ENCODE data around the gene ELK4. TPM values are rescaled to one million over a fixed set of nuclear protein-coding genes. Genes with fewer than 3 reads are reported as not detected.

Gene ELK4
- total and polyA plus RNA-seq, 12 donors: 4.7 to 45.6 (median 38.9) TPM

GRCh38 chr1:205663286-205663936 is 31.6 kb upstream of the ELK4 start:
- WGBS, 2 donors: 90 to 93% methylated on average over 18 of the region's 18 CpGs
- TF ChIP-seq, protein P1, sequence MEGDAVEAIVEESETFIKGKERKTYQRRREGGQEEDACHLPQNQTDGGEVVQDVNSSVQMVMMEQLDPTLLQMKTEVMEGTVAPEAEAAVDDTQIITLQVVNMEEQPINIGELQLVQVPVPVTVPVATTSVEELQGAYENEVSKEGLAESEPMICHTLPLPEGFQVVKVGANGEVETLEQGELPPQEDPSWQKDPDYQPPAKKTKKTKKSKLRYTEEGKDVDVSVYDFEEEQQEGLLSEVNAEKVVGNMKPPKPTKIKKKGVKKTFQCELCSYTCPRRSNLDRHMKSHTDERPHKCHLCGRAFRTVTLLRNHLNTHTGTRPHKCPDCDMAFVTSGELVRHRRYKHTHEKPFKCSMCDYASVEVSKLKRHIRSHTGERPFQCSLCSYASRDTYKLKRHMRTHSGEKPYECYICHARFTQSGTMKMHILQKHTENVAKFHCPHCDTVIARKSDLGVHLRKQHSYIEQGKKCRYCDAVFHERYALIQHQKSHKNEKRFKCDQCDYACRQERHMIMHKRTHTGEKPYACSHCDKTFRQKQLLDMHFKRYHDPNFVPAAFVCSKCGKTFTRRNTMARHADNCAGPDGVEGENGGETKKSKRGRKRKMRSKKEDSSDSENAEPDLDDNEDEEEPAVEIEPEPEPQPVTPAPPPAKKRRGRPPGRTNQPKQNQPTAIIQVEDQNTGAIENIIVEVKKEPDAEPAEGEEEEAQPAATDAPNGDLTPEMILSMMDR (IDR thresholded peaks at IDR 0.05): no peak
- no peaks in the 10 kb centered on the region for H3K9me3 ChIP-seq

DNA sequence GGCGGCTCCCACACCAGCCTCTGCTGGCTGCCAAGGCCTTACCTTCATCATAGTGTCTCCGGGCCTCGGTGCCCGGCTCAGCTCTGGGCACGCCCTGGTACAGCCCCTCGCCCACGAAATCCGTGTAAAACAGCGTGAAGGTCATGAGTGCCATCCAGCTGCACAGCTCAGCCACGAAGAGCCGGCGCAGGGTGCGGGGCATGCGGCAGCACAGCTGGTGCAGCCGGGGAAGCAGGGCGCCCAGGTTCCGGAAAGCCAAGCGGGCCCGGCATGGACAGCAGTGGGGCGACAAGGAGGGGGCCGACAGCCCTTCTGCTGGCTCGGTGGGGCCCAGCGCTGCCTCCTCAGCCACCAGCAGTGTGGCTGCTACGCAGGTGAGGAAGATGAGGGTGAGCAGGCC is 31.0 kb upstream of the ELK4 start:
- H3K4me3 ChIP-seq: no peak overlapping the region
- H3K4me1 ChIP-seq: peaks cover 0 to 25% (median 9%) of the 10 kb centered on the region in 9 donors
- TF ChIP-seq, protein P1 (IDR thresholded peaks at IDR 0.05): no peak
- intact Hi-C loops (cut with DNase I): loop anchor here in 3 of 10 donors (5.0 to 10.0 kb wide), 2 partner anchors 45 to 252 kb away; no protein-coding TSS in a partner anchor
- ATAC-seq: no peak
- no peak for DNase-seq
- H3K36me3 ChIP-seq: peaks cover 0 to 7% (median 0%) of the 10 kb centered on the region in 9 donors
- 96 to 97% methylated on average over 24 of the region's 24 CpGs for WGBS, 2 donors
- no peaks in the 10 kb centered on the region for H3K27me3 ChIP-seq
- no peak overlapping the region for H3K27ac ChIP-seq
- no peaks in the 10 kb centered on the region for H3K9me3 ChIP-seq

More at GRCh38 chr1:205663286-205663936, 31.6 kb upstream of the ELK4 start:
- H3K36me3 ChIP-seq: peaks cover 0 to 7% (median 0%) of the 10 kb centered on the region in 9 donors
- H3K4me3 ChIP-seq: no peak overlapping the region
- H3K4me1 ChIP-seq: peaks cover 0 to 31% (median 15%) of the 10 kb centered on the region in 9 donors
- peaks cover 0 to under 1% (median 0%) of the 10 kb centered on the region in 7 donors for H3K27me3 ChIP-seq
- intact Hi-C loops (cut with DNase I): loop anchor here in 3 of 10 donors (5.0 to 10.0 kb wide), 2 partner anchors 44 to 251 kb away; no protein-coding TSS in a partner anchor
- ATAC-seq (no peak), DNase-seq (no peak)
- H3K27ac ChIP-seq: no peak overlapping the region

DNA sequence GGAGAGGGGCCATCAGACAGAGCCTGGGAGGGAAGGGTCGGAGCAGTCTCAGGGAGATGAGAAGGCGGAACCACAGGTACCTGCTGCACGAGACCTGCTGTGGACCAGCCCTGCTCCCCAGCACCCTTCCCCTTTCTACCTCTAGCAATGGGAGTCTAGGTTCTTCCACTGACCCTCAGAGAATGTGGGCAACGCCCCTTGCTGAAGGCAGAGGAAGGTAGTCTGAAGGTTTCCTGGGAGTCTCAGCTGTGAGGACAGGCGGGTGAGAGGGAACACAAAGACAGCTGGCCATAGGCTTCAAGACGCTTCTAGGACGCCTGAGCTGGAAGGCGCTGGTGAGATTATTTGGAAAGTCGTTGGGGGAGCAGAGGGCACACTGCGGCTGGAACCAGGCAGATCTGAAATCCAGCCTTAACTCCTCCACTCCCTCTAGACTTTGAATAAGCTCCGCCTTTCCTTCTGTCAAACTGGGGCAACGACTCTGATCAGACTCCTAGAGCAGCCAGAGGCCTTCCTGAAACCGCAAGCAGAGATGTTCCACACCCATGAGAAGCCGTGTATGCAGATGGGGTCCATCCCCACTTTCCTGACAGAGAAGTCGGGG is 30.4 kb upstream of the ELK4 start:
- ATAC-seq (no peak), DNase-seq (no peak)
- Histone ChIP-seq H3K4me1 (peaks cover 0 to 25% (median 9%) of the 10 kb centered on the region in 9 donors), H3K4me3 (no peak overlapping the region), H3K27me3 (no peaks in the 10 kb centered on the region), H3K9me3 (no peaks in the 10 kb centered on the region), H3K36me3 (peaks cover 0 to 7% (median 0%) of the 10 kb centered on the region in 9 donors), H3K27ac (no peak overlapping the region)
- TF ChIP-seq, protein P1 (IDR thresholded peaks at IDR 0.05): no peak
- intact Hi-C loops (cut with DNase I): loop anchor here in 3 of 10 donors (5.0 to 10.0 kb wide), 2 partner anchors 45 to 253 kb away; no protein-coding TSS in a partner anchor
- WGBS, 2 donors: 85% methylated on average over 15 of the region's 15 CpGs

DNA sequence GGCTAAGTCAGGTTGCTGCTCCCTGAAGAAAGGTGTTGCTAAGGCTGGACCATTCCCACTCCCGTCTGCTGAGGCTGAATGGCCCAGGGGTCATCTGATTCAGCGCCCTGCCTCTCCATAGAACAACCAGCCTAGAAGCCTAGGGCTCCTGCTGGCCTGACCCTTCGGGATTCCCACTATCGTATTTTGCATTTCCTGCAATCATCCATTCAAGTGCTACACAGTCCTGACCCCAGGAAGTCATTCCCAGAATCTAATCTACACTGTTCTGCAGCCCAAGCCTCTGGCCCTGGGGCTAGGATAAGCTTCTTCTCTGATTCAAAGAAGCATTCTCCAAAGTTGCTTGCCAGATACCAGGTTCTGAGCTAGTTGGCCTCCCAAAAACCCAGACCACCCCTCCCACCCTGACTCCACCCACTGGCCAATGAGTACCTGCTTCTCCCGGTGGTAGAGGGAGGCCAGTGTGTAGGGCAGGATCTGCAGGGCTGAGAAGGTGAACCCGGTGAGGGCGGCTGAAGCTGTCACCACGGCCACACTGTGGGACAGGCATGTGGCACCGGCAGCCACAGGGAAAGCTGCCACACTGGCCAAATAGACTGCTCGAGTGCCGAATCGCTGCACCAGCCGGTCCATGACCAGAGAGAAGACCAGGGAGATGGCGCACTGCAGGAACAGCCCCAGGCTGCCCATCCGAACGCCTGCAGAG is 29.8 kb upstream of the ELK4 start:
- Histone ChIP-seq H3K27ac (no peak overlapping the region), H3K4me1 (peaks cover 0 to 25% (median 9%) of the 10 kb centered on the region in 9 donors), H3K36me3 (peaks cover 0 to 7% (median 0%) of the 10 kb centered on the region in 9 donors), H3K4me3 (no peak overlapping the region), H3K9me3 (no peaks in the 10 kb centered on the region), H3K27me3 (no peaks in the 10 kb centered on the region)
- intact Hi-C loops (cut with DNase I): loop anchor here in 3 of 10 donors (2.0 to 10.0 kb wide), 3 partner anchors 46 to 253 kb away; no protein-coding TSS in a partner anchor
- WGBS, 2 donors: 77 to 79% methylated on average over 16 of the region's 16 CpGs
- DNase-seq: no peak
- TF ChIP-seq, protein P1 (IDR thresholded peaks at IDR 0.05): no peak
- ATAC-seq: no peak

All from heart right ventricle (tissue), 16 donors.